C4-2B (cell line): Measurements from ENCODE around the gene NF1.

Experiments
- CTCF ChIP-seq: fragments of 450-650 bp; conservative IDR thresholded peaks from 2 replicates; pipeline ENCODE4 v1.5.1; 2017; ENCODE audit warnings: mild to moderate bottlenecking
- ZFX ChIP-seq: fragments of 450-650 bp; IDR thresholded peaks from 2 replicates; pipeline ENCODE4 v1.6.1; 2017

- no peak for TF ChIP-seq CTCF
- TF ChIP-seq ZFX, result no peak
These were observed 195.0 kb downstream of the NF1 start for GRCh38 chr17:31289790-31290189.
